Measurements from ENCODE around the gene JPT1.

DNA sequence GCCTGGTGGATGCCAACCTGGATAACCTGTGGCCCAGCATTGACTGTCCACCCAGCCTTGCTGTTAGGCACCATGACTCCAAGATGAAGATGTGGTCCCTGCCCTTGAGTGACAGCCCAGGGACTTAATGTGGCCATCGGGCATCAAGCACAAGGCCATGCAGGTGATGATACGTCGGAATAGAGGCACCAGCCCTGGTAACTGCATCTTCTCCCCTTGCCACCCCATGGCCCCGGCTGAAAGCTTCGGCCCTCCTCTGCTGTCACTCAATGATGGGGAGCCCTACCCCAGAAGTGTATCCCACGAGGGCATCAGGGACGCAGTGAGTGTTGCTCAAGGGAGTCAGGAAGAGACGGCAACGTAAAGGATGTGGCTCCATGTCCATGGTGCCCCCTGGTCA lies 24.7 kb downstream of the JPT1 start:
- TF ChIP-seq TAF1 (IDR thresholded peaks at IDR 0.05; ENCODE audit: low read depth): no peak
- TF ChIP-seq EP300 (IDR thresholded peaks at IDR 0.05; ENCODE audit: borderline replicate concordance): no peak
- TF ChIP-seq, protein P1, sequence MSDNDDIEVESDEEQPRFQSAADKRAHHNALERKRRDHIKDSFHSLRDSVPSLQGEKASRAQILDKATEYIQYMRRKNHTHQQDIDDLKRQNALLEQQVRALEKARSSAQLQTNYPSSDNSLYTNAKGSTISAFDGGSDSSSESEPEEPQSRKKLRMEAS (IDR thresholded peaks at IDR 0.05): no peak
- TF ChIP-seq YY1 (IDR thresholded peaks at IDR 0.05; ENCODE audit: low read depth): no peak
- no peak for TF ChIP-seq REST (IDR thresholded peaks at IDR 0.05; ENCODE audit: low read depth)
- TF ChIP-seq, protein P2, sequence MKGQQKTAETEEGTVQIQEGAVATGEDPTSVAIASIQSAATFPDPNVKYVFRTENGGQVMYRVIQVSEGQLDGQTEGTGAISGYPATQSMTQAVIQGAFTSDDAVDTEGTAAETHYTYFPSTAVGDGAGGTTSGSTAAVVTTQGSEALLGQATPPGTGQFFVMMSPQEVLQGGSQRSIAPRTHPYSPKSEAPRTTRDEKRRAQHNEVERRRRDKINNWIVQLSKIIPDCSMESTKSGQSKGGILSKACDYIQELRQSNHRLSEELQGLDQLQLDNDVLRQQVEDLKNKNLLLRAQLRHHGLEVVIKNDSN (IDR thresholded peaks at IDR 0.05): no peak
- no peak for TF ChIP-seq FOXM1 (IDR thresholded peaks at IDR 0.05; ENCODE audit: borderline replicate concordance, low read depth)
- no peak for TF ChIP-seq RAD21 (IDR thresholded peaks at IDR 0.05; ENCODE audit: low read depth)
- TF ChIP-seq CEBPB (IDR thresholded peaks at IDR 0.05): no peak
- TF ChIP-seq TEAD4 (IDR thresholded peaks at IDR 0.05): no peak
- TF ChIP-seq TCF12 (IDR thresholded peaks at IDR 0.05; ENCODE audit: low read depth): no peak
- no peak for TF ChIP-seq CREB1 (IDR thresholded peaks at IDR 0.05; ENCODE audit: low read depth)
- TF ChIP-seq NFIC (IDR thresholded peaks at IDR 0.05): no peak
- TF ChIP-seq EGR1 (IDR thresholded peaks at IDR 0.05): no peak

Data from Ishikawa (cell line).